Right ventricle myocardium inferior (tissue), 1 donor: ENCODE results near the gene HOXA4. TPM values are rescaled to one million over a fixed set of nuclear protein-coding genes. Genes with fewer than 3 reads are reported as not detected.

Experiments used
- ATAC-seq: fragments of 200-7000 bp; cut with Tn5 transposase; one replicate; pipeline ENCODE4 v1.9.1; 2020; ENCODE audit warnings: mild to moderate bottlenecking, moderate library complexity
- DNase-seq: peaks from one replicate; pipeline ENCODE4 v3.0.0; 2021; ENCODE audit errors: missing footprints
- intact Hi-C: fragments of 100-400 bp; cut with DNase I; formaldehyde crosslinking; loops from one replicate; pipeline ENCODE4 v1.11.0; 2022
- microRNA-seq: library from miRNA; unstranded; fragments of <30 nt; microRNA quantifications from one replicate; pipeline ENCODE4 v1.2.0, GENCODE V29; 2020
- total RNA-seq: library from RNA; stranded (reverse); fragmentation: NEBNext Ultra II Directional; extraction: Animal tissue kit (Norgen Biotek cat#: 25700); gene quantifications from one replicate; pipeline ENCODE4 v1.2.1, GENCODE V29; 2021
- donor health status: DM: no; HTN: yes; CAD: no; lungs with severe emphysema.

The HOXA4 gene
- total RNA-seq, 1 donor from 2014 or later, result 0.14 TPM

DNA sequence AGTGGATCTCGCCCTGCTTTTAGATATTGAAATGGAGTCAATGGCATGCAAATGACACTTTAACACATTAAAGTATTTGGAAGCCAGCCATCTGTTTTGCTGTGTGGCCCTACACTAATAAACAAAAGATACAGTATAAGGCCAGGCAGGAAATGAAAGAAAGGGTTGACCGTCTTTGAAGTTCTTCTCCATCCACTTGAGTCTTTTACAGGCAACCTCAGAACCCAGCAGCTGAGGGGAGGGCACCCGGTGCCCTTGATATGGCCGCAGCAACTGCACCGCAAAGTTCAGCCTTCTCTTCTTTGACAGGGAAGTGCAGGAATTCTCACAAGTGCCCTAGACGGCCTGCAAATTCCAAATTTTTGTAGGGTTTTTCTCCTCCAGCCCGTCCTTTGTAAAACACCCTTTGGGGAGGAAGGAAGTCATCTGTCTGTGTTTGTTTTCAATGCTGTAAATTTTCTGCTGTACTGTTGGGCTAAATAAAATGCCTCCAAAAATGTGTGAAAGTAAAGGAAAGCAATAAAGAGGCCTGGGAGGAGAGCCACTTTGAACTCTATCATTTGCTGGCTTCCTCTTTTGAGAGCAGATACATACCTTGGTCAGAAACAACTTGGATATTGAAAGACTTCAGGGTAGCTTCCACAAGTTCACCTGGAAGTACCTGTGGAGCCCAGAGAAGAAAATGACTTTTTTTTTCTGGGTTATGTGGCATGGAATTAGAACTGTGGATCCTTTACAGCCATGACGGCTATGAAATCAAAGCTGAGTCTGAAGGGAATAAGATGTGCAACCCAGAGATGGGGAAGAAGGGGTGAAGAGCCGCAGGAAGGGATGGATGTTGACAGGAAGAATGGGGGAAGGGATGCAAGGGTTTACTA is 38.4 kb downstream of the HOXA4 start:
- intact Hi-C loops, result no loop called here
- no peak for ATAC-seq

DNA sequence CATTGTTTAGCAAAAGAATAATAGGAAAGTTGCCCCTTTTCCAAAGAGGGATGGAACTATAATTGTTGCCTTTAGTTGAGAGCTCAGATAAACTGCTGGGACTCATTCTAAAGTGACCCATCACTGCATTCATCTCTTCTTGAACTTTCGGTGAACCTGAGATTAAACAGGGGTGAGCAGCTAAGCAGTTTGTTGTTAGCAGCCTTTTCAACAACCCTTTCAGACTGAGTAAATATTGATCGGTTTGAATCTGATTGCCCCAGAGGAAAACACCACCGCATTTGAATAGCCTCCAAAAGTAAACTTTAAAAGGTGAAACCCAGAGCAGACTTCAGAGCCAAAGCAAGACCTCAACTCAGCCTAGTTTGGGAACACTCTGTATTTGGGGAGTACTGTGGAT is 39.5 kb downstream of the HOXA4 start:
- intact Hi-C loops, result no loop called here
- no peak for DNase-seq
- ATAC-seq, result no peak

More for the DNA sequence above, 38.4 kb downstream of the HOXA4 start:
- no peak for DNase-seq

DNA sequence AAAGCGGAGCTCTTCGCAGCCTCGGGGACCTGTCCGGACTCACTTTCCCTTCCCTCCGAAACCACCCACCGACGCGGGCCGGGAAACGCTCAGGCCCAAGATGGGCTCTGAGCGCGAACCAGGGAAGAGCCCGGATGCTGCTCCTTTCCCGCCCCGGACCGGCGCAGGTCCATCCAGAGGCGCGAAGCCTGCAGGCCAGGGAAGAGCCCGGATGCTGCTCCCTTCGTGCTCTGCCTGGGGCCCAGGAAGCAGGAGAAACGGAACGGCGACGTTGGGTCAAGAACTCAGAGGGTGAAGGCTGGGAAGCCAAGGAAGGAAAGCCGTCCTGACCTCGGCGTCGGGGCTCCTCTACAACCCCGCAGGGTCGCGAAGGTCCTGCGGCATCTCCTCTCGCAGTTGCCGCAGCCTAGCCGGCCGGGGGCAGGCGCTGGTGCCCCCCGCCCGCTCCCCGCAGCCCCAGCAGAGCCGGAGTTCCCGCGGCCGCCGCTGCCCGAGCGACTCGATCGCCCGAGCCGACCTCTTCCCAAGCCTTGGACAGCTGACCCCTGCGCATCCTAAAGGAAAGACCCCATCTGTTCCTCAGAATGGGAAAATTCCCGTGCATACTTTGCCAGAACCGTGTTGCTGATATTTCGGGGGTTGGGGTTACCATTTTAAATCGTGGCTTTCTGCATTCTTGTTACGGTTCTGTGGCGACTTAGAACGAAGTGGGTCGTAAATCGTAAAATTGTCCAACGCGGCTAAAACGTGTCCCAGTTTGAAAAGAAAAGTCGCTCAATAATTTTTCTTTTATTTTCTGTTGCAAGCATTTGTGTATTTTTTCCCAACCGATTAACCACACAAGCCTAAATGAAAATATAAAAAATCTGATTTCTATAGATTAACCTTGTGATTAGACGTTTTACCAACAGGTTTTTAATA is 42.3 kb downstream of the HOXA4 start:
- intact Hi-C loops, result no loop called here
- DNase-seq, result no peak
- no peak for ATAC-seq

DNA sequence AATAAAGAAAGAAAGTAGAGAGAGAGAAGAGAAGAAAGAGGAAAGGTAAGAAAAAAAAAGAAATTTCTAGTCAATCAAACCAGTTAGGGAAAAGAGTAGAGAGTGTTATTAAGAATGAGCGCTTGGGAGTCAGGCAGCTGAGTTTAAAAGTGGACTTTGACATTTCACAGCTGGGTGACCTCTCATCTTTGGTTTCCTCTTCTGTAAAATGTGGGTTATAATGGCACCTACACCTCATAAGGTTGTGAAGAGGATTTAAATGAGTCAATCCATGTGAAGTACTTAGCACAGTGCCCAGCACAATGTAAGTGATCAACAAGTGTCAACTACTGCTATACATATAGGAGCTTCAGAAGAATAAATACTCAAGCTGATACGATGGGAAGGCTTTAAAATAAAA is 46.9 kb downstream of the HOXA4 start:
- intact Hi-C loops, result no loop called here
- ATAC-seq (no peak), DNase-seq (no peak)

DNA sequence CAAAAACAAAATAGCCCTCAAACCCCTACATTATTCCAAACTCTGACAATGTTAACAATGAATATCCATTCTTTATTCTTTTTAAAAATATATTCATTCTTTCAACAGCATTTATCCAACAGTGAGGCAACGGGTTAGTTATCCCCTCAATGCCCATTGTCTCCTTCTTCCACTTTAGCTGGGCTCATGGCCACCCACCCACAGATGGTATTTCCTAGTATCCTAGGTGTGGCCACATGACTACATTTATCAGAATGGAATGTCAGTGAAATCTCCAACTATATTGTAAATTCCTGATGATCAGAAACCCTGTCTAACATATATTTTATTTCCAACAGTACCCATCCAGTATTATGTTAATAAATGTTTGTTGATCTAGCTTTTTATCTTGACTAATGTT is 48.4 kb downstream of the HOXA4 start:
- DNase-seq, result no peak
- intact Hi-C loops, result no loop called here
- ATAC-seq, result no peak

DNA sequence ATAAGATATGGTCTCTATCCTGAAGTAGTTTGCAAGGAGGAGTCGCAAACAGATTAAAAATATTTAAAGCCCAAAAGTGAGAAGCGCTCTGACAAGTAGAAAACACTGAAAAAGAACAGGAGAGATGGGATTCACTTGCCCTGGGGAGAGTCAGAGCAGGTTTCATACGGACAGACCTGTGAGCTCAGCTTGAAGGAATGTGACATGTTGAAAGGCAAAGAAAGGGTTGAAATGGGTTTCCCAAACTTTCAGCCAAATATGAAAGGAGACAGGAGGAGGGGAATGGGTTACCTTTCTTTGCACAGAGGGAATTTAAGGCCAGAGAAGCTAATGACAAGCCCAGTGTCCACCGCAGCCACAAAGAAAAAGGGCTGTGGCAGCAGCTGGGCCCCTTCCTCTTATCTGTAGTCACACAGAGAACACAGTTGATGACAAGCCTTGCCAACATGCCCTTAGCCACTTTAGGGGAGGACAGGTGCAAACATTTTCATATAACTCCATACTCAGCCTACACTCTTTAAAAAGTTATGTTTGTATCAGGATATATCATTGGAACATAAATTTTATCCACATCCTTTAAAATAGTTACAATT is 49.6 kb downstream of the HOXA4 start:
- ATAC-seq, result no peak
- no peak for DNase-seq
- intact Hi-C loops, result no loop called here

DNA sequence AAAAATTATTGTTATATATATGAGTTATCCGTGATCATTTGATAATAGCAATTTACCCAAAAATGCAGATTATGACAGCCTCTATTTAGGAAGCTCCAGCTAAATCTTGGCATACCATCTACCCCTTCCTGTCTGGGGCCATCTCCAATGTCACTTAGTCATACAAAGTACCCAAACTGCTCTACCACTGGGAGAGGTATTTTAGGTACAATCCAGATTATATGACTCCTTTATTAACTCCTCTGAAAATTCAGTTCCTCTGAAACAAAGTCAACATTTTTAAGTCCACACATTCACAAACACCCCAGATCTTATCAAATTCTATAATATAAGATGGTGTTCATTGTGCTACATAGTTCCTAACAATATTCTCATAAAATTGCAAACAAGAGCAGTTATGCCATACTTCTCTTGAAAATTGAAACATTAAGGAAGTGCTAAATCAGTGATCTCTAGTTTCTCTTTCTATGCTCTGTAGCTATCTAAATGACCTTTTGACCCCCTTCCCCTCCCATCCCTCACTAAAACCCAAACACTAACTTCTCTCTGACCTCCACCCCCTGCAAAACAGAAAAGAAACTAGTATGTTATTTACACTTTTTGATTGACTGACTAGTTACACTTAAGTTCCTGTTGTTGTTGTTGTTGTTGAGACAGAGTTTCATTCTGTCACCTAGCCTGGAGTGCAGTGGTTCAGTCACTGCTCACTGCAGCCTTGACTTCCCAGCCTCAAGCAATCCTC is 51.2 kb downstream of the HOXA4 start:
- DNase-seq (no peak), ATAC-seq (no peak)
- intact Hi-C loops, result no loop called here

DNA sequence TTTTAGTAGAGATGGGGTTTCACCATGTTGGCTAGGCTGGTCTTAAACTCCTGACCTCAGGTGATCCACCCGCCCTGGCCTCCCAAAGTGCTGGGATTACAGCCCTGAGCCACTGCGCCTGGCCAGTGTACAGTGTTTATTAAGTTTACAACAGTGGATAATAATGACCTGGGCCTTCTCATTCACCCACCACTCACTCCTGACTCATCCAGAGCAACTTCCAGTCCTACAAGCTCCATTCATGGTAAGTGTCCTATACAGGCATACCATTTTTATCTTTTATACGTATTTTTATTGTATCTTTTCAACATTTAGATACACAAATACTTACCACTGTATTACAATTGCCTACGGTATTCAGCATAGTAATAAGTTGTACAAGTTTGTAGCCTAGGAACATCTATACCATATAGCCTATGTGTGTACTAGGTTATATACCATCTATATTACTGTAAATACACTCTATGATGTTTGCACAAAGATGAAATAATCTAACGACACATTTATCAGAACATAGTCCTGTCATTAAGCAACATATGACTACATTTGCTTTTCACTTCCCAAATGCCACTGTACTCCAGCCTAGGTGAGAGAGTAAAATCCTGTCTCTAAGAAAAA is 51.8 kb downstream of the HOXA4 start:
- no peak for DNase-seq
- intact Hi-C loops, result no loop called here

More for the DNA sequence above, 51.8 kb downstream of the HOXA4 start:
- ATAC-seq, result no peak

Small RNA genes within 50 kb of the gene (microRNA-seq; reads per million reads assigned to microRNA genes)
- 5.4 reads per million, percentile 14 among the genes with 10 or more reads in this experiment for gene MIR196B

Other genes starting within 250 kb of the HOXA4 start
- not detected for gene HOXA1, start 34.8 kb downstream of the HOXA4 start, total RNA-seq
- gene HOXA2, start 28.1 kb downstream of the HOXA4 start, total RNA-seq, result 0.14 TPM
- gene HOXA5, start 12.9 kb upstream of the HOXA4 start, total RNA-seq, result not detected
- not detected for gene HOXA6, start 17.0 kb upstream of the HOXA4 start, total RNA-seq
- gene HOXA3, start 21.8 kb upstream of the HOXA4 start, total RNA-seq, result not detected
- gene HOXA7, start 25.9 kb upstream of the HOXA4 start, total RNA-seq, result not detected
- not detected for gene HOXA9, start 34.8 kb upstream of the HOXA4 start, total RNA-seq
- not detected for gene HOXA10, start 43.6 kb upstream of the HOXA4 start, total RNA-seq
- gene HOXA11, start 54.5 kb upstream of the HOXA4 start, total RNA-seq, result not detected
- gene HOXA13, start 69.3 kb upstream of the HOXA4 start, total RNA-seq, result not detected
- gene EVX1, start 112.0 kb upstream of the HOXA4 start, total RNA-seq, result not detected